ENCODE data around the gene WRNIP1.

WRNIP1 gene

DNA sequence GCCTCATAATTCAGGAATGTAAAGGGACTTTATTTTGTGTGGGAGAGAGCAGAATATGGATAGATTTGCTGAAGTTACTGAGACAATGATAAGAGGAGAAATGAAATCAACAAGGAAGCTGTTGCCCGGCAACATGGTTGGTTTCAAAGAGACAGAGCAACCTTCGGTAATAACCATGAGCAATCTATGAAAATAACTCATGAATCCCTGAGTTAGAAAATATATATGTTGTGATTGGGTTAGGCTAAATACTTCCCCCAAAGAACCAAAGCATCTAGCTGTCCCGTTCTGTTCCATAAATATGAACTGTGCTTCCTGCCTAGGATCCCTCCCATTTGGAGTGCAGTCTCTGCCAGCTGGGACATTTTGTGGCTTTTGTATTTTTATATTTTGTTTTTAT is 53.4 kb downstream of the WRNIP1 start:
- TF ChIP-seq CTCF (IDR thresholded peaks at IDR 0.05): no peak
- H3K9me3 ChIP-seq: peaks cover 0 to 12% (median 5%) of the 10 kb centered on the region in 3 donors
- intact Hi-C loops (cut with DNase I; ENCODE audit: low total_unique reads): no loop called here
- H3K27me3 ChIP-seq: no peaks in the 10 kb centered on the region
- H3K4me3 ChIP-seq: peak overlapping the region in 1 of 2 donors; percentile 12
- H3K4me1 ChIP-seq: peaks cover 0 to 30% (median 18%) of the 10 kb centered on the region in 4 donors
- DNase-seq: no peak
- no peaks in the 10 kb centered on the region for H3K36me3 ChIP-seq
- H3K27ac ChIP-seq: peak overlapping the region; percentile 66 to 72

DNA sequence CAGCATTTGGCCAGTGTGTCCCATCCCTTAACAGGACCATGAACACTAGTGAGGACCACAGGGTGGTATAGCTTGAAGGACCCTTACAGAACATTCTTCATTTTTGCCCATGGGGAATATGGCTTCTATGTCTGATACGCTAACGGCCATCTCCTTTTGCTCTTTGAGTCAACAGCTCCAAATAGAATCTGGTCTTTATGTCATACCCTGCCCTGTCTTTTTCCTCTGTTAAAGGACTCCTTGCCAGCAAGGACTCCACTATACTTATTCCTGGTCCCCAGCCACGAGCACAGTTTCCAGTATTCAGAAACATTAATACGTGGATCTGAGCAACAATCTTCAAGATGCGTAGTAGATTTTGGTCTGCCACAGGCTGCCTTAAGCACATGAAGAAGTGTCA is 53.9 kb downstream of the WRNIP1 start:
- H3K4me1 ChIP-seq: peaks cover 0 to 30% (median 18%) of the 10 kb centered on the region in 4 donors
- TF ChIP-seq CTCF (IDR thresholded peaks at IDR 0.05): no peak
- no peaks in the 10 kb centered on the region for H3K27me3 ChIP-seq
- intact Hi-C loops (cut with DNase I; ENCODE audit: low total_unique reads): no loop called here
- peaks cover 0 to 2% (median 0%) of the 10 kb centered on the region in 3 donors for H3K36me3 ChIP-seq
- H3K4me3 ChIP-seq: peak overlapping the region in 1 of 2 donors; percentile 12
- peaks cover 0 to 12% (median 5%) of the 10 kb centered on the region in 3 donors for H3K9me3 ChIP-seq
- DNase-seq: no peak
- peak overlapping the region; percentile 66 to 72 for H3K27ac ChIP-seq

GRCh38 chr6:2819978-2820377 is 54.8 kb downstream of the WRNIP1 start:
- intact Hi-C loops (cut with DNase I; ENCODE audit: low total_unique reads): no loop called here
- TF ChIP-seq CTCF (IDR thresholded peaks at IDR 0.05): no peak
- no peak overlapping the region for H3K4me3 ChIP-seq

DNA sequence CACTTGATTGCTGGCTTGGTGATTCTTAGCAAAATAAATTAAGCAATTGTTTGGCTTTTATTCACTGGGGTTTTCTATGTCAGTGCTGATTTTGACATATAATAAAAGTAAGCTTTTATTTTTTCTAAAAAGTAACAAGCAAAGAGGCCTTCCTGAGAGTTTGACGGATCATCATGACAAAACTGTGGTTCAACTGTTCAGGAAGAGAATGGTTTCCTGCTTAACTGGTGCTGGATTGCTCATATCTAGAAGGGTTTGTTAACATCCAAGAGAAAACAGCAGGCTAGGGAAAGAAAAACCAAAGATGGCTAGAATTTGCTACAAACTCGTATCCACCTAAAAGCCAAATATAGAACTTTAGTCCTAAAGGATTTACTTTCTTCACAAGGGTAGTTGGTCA is 55.2 kb downstream of the WRNIP1 start:
- peaks cover 0 to 11% (median 5%) of the 10 kb centered on the region in 3 donors for H3K9me3 ChIP-seq
- intact Hi-C loops (cut with DNase I; ENCODE audit: low total_unique reads): no loop called here
- H3K4me1 ChIP-seq: peaks cover 0 to 30% (median 18%) of the 10 kb centered on the region in 4 donors
- peaks cover 0 to 5% (median 0%) of the 10 kb centered on the region in 3 donors for H3K36me3 ChIP-seq
- peak overlapping the region; percentile 66 to 72 for H3K27ac ChIP-seq
- no peak overlapping the region for H3K4me3 ChIP-seq
- no peaks in the 10 kb centered on the region for H3K27me3 ChIP-seq
- no peak for TF ChIP-seq CTCF (IDR thresholded peaks at IDR 0.05)
- DNase-seq: no peak

More at GRCh38 chr6:2819978-2820377, 54.8 kb downstream of the WRNIP1 start:
- peaks cover 0 to 5% (median 0%) of the 10 kb centered on the region in 3 donors for H3K36me3 ChIP-seq
- H3K27me3 ChIP-seq: no peaks in the 10 kb centered on the region
- DNase-seq: no peak
- H3K9me3 ChIP-seq: peaks cover 0 to 12% (median 5%) of the 10 kb centered on the region in 3 donors
- H3K27ac ChIP-seq: peak overlapping the region; percentile 66 to 72
- H3K4me1 ChIP-seq: peaks cover 0 to 30% (median 18%) of the 10 kb centered on the region in 4 donors

GRCh38 chr6:2821554-2821953 is 56.4 kb downstream of the WRNIP1 start:
- H3K27me3 ChIP-seq: no peaks in the 10 kb centered on the region
- no peak overlapping the region for H3K27ac ChIP-seq
- no peak for TF ChIP-seq CTCF (IDR thresholded peaks at IDR 0.05)
- intact Hi-C loops (cut with DNase I; ENCODE audit: low total_unique reads): no loop called here
- H3K36me3 ChIP-seq: peaks cover 0 to 5% (median 0%) of the 10 kb centered on the region in 3 donors
- no peak for DNase-seq
- peaks cover 0 to 30% (median 18%) of the 10 kb centered on the region in 4 donors for H3K4me1 ChIP-seq
- H3K4me3 ChIP-seq: no peak overlapping the region
- no peaks in the 10 kb centered on the region for H3K9me3 ChIP-seq

Measured in tibial artery (tissue), 4 donors.